HEK293T (cell line): Measurements from ENCODE around the gene SYCP1.

Experiments
- ARNT ChIP-seq: fragments of 450-650 bp; IDR thresholded peaks from 2 replicates; pipeline ENCODE4 v1.6.1; 2017; ENCODE audit warnings: mild to moderate bottlenecking
- BHLHE40 ChIP-seq: fragments of 450-650 bp; IDR thresholded peaks from 2 replicates; pipeline ENCODE4 v1.6.1; 2016; ENCODE audit warnings: mild to moderate bottlenecking, moderate library complexity, borderline replicate concordance
- ELF4 ChIP-seq: fragments of 450-650 bp; IDR thresholded peaks from 2 replicates; pipeline ENCODE4 v1.6.1; 2017; ENCODE audit warnings: antibody characterized with exemption
- FOXM1 ChIP-seq: fragments of 450-650 bp; IDR thresholded peaks from 2 replicates; pipeline ENCODE4 v1.6.1; 2017; ENCODE audit warnings: mild to moderate bottlenecking, borderline replicate concordance
- HDGF ChIP-seq: fragments of 450-650 bp; IDR thresholded peaks from 2 replicates; pipeline ENCODE4 v1.6.1; 2017; ENCODE audit warnings: antibody characterized with exemption, borderline replicate concordance
- LEF1 ChIP-seq: fragments of 450-650 bp; IDR thresholded peaks from 2 replicates; pipeline ENCODE4 v1.6.1; 2017; ENCODE audit warnings: mild to moderate bottlenecking, borderline replicate concordance
- NFRKB ChIP-seq: fragments of 450-650 bp; IDR thresholded peaks from 2 replicates; pipeline ENCODE4 v1.6.1; 2016; ENCODE audit warnings: mild to moderate bottlenecking, moderate library complexity
- SP1 ChIP-seq: fragments of 450-650 bp; IDR thresholded peaks from 2 replicates; pipeline ENCODE4 v1.6.1; 2017
- SUZ12 ChIP-seq: fragments of 450-650 bp; IDR thresholded peaks from 2 replicates; pipeline ENCODE4 v1.6.1; 2016; ENCODE audit warnings: mild to moderate bottlenecking
- TARDBP ChIP-seq: fragments of 450-650 bp; IDR thresholded peaks from 2 replicates; pipeline ENCODE4 v1.6.1; 2016
- ZNF384 ChIP-seq: fragments of 450-650 bp; IDR thresholded peaks from 2 replicates; pipeline ENCODE4 v1.6.1; 2016
- TF ChIP-seq, protein P1 (sequence below): fragments of 450-650 bp; IDR thresholded peaks from 2 replicates; pipeline ENCODE4 v1.6.1; 2016

DNA sequence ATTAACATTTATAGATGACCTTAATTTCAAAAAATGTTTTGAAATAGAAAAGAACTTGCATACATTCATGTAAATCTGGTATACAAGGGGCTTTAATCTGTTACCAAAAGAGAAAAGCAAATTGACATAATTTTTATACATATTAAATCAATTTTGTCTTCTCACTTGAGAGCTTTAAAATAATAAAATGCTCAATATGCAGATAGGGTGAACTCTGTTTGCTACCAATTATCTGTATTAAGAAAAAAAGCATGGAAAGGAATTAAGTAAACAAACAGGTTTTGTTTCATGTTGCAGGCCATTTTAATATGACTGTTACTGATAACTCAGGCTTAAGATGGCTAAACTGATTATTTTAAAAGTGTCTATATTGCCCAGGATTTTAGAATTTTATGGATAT lies 168.9 kb downstream of the SYCP1 start:
- TF ChIP-seq, protein P1, sequence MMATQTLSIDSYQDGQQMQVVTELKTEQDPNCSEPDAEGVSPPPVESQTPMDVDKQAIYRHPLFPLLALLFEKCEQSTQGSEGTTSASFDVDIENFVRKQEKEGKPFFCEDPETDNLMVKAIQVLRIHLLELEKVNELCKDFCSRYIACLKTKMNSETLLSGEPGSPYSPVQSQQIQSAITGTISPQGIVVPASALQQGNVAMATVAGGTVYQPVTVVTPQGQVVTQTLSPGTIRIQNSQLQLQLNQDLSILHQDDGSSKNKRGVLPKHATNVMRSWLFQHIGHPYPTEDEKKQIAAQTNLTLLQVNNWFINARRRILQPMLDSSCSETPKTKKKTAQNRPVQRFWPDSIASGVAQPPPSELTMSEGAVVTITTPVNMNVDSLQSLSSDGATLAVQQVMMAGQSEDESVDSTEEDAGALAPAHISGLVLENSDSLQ: no peak
- TF ChIP-seq NFRKB: no peak
- no peak for TF ChIP-seq BHLHE40
- TF ChIP-seq ARNT: no peak
- TF ChIP-seq HDGF: no peak
- no peak for TF ChIP-seq FOXM1
- no peak for TF ChIP-seq SP1
- TF ChIP-seq TARDBP: no peak
- no peak for TF ChIP-seq SUZ12
- no peak for TF ChIP-seq ELF4
- TF ChIP-seq LEF1: no peak
- no peak for TF ChIP-seq ZNF384
